PFSK-1 (cell line): ENCODE data around the gene PAPPA.

Experiments
- FOXP2 ChIP-seq: optimal IDR thresholded peaks from 2 replicates; pipeline ENCODE3; 2011; ENCODE audit warnings: borderline replicate concordance, control low read depth, inconsistent platforms; ENCODE audit not compliant: insufficient read depth; ENCODE audit errors: extremely low read length, extremely low read depth
- POLR2AphosphoS5 ChIP-seq: IDR thresholded peaks from 2 replicates; pipeline ENCODE4 v1.6.1; 2012; ENCODE audit warnings: low read depth, mild to moderate bottlenecking, control low read depth, low read length, moderate library complexity
- SIN3A ChIP-seq: IDR thresholded peaks from 2 replicates; pipeline ENCODE4 v1.6.1; 2012; ENCODE audit warnings: mild to moderate bottlenecking, low read length, moderate library complexity, borderline replicate concordance; ENCODE audit not compliant: insufficient read depth
- TAF1 ChIP-seq: IDR thresholded peaks from 2 replicates; pipeline ENCODE4 v1.6.1; 2012; ENCODE audit warnings: low read length, control low read depth, borderline replicate concordance; ENCODE audit not compliant: insufficient read depth
- TF ChIP-seq, protein P1 (sequence below), 2 experiments: IDR thresholded peaks; 2 replicates each; pipeline versions ENCODE4 v1.6.1 to v1.8.0; 2011 to 2012; ENCODE audit warnings: low read depth in 2 of 2, low read length in 2 of 2, control low read depth in 1 of 2, inconsistent platforms in 1 of 2, mild to moderate bottlenecking in 1 of 2, moderate library complexity in 1 of 2; ENCODE audit not compliant: insufficient read depth in 1 of 2

The PAPPA gene

DNA sequence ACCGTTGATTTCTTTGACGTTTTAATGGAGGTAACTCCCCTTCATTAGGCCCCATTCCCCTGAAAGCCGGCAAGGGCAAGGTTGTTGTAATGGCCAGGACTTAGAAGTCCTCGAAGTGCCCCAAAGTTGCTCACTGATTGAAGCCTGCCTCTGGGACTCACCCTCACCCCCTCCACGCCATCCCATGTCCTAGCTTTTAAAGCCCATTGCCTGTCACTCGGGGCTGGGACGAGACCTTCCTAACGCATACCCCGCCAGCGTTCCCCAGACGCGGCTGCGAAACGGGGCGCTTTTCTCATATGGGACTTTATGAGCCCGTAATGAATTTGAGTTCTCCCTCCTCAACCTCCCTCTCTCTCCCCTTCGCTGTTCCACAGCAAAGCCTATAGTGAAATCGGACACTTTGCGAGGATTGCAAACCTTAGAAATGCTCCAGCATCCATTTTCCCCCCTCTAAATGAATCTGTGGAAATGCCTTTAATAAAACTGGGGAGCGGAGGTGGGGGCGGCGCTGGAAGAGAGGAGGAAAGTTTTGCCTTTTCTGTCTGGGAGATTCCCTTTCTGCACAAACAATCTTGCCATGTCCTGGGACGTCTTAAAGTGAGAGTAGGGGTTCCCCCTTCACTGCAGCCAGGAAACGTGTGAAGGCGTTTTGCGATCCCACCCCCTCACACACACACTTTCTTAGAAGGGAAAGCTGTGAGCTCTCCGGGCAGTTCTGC is 1.5 kb downstream of the PAPPA start:
- no peak for TF ChIP-seq SIN3A

DNA sequence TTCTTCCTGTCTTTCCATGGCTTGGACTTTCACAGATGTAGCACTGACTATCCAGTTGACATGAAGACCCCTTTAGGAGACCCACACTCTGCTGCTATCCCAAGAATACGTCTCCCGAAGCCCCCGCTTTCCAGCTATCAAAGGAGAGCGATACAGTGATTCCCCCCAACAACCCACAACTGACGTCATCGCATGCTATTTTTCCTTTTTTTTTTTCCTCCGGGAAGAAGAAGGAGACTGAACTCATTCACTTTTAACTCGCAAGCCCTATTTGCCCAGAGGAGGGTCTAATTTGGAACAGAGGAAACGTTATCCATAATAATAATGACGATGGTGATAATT is 2.1 kb downstream of the PAPPA start:
- TF ChIP-seq SIN3A: no peak
- no peak for TF ChIP-seq TAF1
- TF ChIP-seq POLR2AphosphoS5: no peak
- TF ChIP-seq, protein P1, sequence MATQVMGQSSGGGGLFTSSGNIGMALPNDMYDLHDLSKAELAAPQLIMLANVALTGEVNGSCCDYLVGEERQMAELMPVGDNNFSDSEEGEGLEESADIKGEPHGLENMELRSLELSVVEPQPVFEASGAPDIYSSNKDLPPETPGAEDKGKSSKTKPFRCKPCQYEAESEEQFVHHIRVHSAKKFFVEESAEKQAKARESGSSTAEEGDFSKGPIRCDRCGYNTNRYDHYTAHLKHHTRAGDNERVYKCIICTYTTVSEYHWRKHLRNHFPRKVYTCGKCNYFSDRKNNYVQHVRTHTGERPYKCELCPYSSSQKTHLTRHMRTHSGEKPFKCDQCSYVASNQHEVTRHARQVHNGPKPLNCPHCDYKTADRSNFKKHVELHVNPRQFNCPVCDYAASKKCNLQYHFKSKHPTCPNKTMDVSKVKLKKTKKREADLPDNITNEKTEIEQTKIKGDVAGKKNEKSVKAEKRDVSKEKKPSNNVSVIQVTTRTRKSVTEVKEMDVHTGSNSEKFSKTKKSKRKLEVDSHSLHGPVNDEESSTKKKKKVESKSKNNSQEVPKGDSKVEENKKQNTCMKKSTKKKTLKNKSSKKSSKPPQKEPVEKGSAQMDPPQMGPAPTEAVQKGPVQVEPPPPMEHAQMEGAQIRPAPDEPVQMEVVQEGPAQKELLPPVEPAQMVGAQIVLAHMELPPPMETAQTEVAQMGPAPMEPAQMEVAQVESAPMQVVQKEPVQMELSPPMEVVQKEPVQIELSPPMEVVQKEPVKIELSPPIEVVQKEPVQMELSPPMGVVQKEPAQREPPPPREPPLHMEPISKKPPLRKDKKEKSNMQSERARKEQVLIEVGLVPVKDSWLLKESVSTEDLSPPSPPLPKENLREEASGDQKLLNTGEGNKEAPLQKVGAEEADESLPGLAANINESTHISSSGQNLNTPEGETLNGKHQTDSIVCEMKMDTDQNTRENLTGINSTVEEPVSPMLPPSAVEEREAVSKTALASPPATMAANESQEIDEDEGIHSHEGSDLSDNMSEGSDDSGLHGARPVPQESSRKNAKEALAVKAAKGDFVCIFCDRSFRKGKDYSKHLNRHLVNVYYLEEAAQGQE (IDR thresholded peaks at IDR 0.05; ENCODE audit: insufficient read depth in 1 of 2, low read depth in 2 of 2, low read length in 2 of 2): no peak
- no peak for TF ChIP-seq FOXP2

DNA sequence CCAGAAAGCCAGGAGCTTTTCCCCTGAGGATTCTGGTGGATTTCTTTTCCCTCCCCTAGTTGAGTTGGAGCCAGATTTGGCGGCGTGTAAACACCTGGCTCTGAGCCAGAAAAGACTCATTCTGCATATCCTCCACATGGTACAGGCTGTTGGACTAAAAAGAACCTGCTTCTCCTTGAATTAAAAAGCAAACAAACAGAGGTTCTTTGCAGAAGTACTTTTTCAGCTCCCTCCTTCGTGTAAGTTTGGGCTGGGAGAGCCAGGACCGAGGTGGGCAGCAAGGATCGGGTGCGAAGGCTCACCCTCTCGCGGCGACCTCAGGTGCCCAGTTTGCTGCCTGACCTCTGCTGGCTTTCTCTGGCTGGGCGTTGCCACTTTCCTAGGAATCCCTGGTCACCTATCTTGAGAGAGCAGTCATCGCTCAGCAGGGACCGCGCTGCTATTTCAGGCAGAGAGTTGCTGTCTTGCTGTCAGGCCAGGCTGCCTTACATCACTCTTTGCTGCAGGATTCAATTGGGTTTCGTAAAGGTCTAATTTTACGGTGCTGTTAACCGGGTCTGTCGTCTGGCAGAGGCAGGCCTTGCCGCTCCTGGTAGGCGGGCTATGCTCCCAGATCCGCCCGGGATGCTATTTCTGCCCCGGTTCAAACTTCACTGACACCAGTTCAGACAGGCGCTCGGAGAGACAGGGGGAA is 3.2 kb downstream of the PAPPA start:
- TF ChIP-seq, protein P1 (IDR thresholded peaks at IDR 0.05; ENCODE audit: insufficient read depth in 1 of 2, low read depth in 2 of 2, low read length in 2 of 2): no peak
- TF ChIP-seq FOXP2: peak; percentile 15

DNA sequence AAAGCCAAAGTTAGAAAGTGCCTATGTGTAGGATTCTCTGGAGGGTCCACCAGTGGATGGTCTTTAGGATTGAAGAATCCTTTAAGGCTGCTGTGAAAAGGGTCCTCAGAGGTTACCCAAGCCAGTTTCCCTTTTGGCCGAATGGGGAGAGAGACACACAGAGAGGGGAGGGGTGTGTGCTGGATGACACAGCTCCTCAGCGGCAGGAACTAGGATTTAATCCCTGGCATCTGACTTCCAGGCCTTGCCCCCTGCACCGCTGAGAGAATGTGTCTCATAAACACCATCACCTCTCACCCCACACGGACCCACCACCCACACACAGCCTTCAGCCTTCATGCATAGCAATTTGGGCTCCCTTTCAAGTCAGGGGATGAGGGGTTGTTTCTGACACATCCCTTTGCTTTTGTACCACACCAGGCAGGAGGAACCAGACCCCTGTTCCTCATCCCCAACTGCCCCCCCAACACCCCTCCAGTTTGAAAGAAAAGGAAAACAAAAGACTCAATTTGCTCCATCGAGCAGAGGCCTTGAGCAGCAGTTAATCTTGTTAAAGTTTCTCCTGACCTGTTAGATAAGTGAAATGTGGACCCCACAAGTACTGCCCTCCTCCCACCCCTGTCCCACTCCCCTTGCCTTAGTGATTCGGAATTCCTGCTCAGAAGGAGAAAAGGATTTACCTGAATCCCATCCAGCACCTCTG is 4.0 kb downstream of the PAPPA start:
- TF ChIP-seq SIN3A: no peak
- TF ChIP-seq POLR2AphosphoS5: no peak
- no peak for TF ChIP-seq FOXP2
- TF ChIP-seq TAF1: no peak
- TF ChIP-seq, protein P1 (IDR thresholded peaks at IDR 0.05; ENCODE audit: insufficient read depth in 1 of 2, low read depth in 2 of 2, low read length in 2 of 2): no peak

DNA sequence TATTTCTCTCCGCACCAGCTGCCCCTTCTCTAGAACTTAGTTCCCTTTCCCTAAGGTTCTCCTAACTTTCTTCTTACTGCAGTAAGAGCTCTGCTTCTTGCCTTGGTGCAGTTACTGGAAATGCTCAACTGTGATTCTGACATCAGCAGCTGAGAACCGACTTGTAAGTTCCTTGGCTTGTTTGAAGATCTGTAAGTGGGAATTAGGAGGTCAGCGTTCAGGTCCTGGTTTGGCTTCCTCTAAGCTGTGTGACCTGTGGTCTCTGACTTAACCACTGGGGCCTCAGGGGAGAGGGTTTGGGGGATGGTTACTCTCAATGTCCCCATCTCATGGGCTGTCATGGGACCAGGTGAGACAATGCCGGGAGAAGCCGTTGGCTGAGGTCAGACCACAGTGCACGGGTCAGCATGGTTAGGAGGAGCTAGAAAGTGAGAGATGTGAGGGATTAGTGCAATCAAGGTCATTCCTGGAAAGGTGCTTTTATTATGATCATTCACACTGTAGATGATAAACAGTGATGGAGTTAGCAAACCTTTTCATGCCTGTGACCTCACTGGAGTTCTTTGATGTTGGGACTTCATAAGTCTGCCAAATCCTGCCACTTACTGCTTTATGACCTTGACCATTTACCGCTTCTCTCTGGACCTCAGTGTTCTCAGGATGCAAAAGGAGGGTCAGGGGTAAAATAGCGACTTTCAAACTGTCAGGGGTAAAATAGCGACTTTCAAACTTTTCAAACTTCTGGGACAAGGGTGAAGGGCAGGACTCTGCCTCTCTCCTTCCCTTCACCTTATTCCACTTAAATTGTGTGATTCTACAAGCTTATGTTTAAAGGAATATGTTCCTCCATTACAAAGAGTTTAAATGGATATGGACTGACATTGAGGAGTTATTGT is 7.3 kb downstream of the PAPPA start:
- TF ChIP-seq FOXP2 (no peak), TAF1 (no peak), SIN3A (no peak), POLR2AphosphoS5 (no peak)
- TF ChIP-seq, protein P1 (IDR thresholded peaks at IDR 0.05; ENCODE audit: insufficient read depth in 1 of 2, low read depth in 2 of 2, low read length in 2 of 2): no peak
